Neuronal stem cell (in vitro differentiated cells): Measurements from ENCODE around the gene BEND5.

Source experiments
- DNase-seq: peaks from one replicate; pipeline ENCODE4 v3.0.0-alpha.2; 2013; ENCODE audit warnings: low spot score
- H2AFZ ChIP-seq: one replicate; pipeline ENCODE4 v1.6.1; 2013; ENCODE audit warnings: mild to moderate bottlenecking, low read length, inconsistent platforms
- H2AK5ac ChIP-seq: 2 replicates; pipeline ENCODE4 v1.6.1; 2013; ENCODE audit warnings: low read depth, mild to moderate bottlenecking, inconsistent platforms, low read length, moderate library complexity, mixed read lengths
- H2BK120ac ChIP-seq: 2 replicates; pipeline ENCODE4 v1.6.1; 2013; ENCODE audit warnings: low read depth, mild to moderate bottlenecking, inconsistent platforms, low read length, moderate library complexity, mixed read lengths
- H2BK12ac ChIP-seq: one replicate; pipeline ENCODE4 v1.6.1; 2013; ENCODE audit warnings: low read length, inconsistent platforms
- H2BK15ac ChIP-seq: 2 replicates; pipeline ENCODE4 v1.6.1; 2013; ENCODE audit warnings: mild to moderate bottlenecking, low read length, inconsistent platforms, mixed read lengths
- H2BK5ac ChIP-seq: one replicate; pipeline ENCODE4 v1.6.1; 2013; ENCODE audit warnings: inconsistent platforms, mild to moderate bottlenecking, low read length, moderate library complexity
- H3K14ac ChIP-seq: one replicate; pipeline ENCODE4 v1.6.1; 2013; ENCODE audit warnings: low read length, inconsistent platforms
- H3K18ac ChIP-seq: 2 replicates; pipeline ENCODE4 v1.6.1; 2013; ENCODE audit warnings: low read length, inconsistent platforms
- H3K23ac ChIP-seq: 2 replicates; pipeline ENCODE4 v1.6.1; 2013; ENCODE audit warnings: low read depth, mild to moderate bottlenecking, mixed read lengths, low read length, inconsistent platforms; ENCODE audit not compliant: poor library complexity
- H3K27ac ChIP-seq: replicated peaks from 3 replicates; pipeline ENCODE4 v1.5.1; 2013; ENCODE audit warnings: low read length, inconsistent platforms
- H3K27me3 ChIP-seq, 3 experiments: 2 replicates each; pipeline ENCODE4 v1.6.1; 2013; ENCODE audit warnings: low read length in 3 of 3, mild to moderate bottlenecking in 2 of 3, inconsistent platforms in 1 of 3, low read depth in 1 of 3, mixed read lengths in 1 of 3, moderate library complexity in 1 of 3; ENCODE audit not compliant: control insufficient read depth in 3 of 3, insufficient read depth in 3 of 3
- H3K36me3 ChIP-seq, 2 donors: replicated peaks in 1 of 2; 2 replicates each; pipeline ENCODE4 v1.6.1; 2013; ENCODE audit warnings: low read length in 2 of 2; ENCODE audit not compliant: control insufficient read depth in 2 of 2, insufficient read depth in 2 of 2
- H3K4ac ChIP-seq: 2 replicates; pipeline ENCODE4 v1.6.1; 2013; ENCODE audit warnings: inconsistent platforms, mild to moderate bottlenecking, low read length, moderate library complexity
- H3K4me1 ChIP-seq, 2 donors: 1 replicate in 1 of 2; 2 replicates in 1 of 2; pipeline ENCODE4 v1.6.1; 2013; ENCODE audit warnings: low read length in 2 of 2, low read depth in 1 of 2; ENCODE audit not compliant: control insufficient read depth in 2 of 2, insufficient read depth in 1 of 2
- H3K4me2 ChIP-seq: one replicate; pipeline ENCODE4 v1.6.1; 2013; ENCODE audit warnings: mild to moderate bottlenecking, low read length, inconsistent platforms; ENCODE audit not compliant: insufficient read depth, poor library complexity, severe bottlenecking
- H3K4me3 ChIP-seq, 2 donors: 2 replicates each; pipeline ENCODE4 v1.5.1; 2013; ENCODE audit warnings: low read length in 2 of 2, mild to moderate bottlenecking in 2 of 2, inconsistent platforms in 1 of 2, moderate library complexity in 1 of 2
- H3K79me1 ChIP-seq: one replicate; pipeline ENCODE4 v1.6.1; 2013; ENCODE audit warnings: low read depth, mild to moderate bottlenecking, inconsistent platforms, low read length, moderate library complexity
- H3K9ac ChIP-seq: one replicate; pipeline ENCODE4 v1.6.1; 2013; ENCODE audit warnings: mild to moderate bottlenecking, low read depth, low read length, inconsistent platforms; ENCODE audit not compliant: poor library complexity
- H3K9me3 ChIP-seq, 2 donors: replicated peaks in 1 of 2; 2 replicates each; pipeline versions ENCODE3 to v1.6.1; 2013; ENCODE audit warnings: low read length in 2 of 2, mild to moderate bottlenecking in 2 of 2, inconsistent platforms in 1 of 2, low read depth in 1 of 2, mixed read lengths in 1 of 2, moderate library complexity in 1 of 2; ENCODE audit not compliant: control insufficient read depth in 2 of 2, insufficient read depth in 1 of 2
- H4K8ac ChIP-seq: one replicate; pipeline ENCODE4 v1.6.1; 2013; ENCODE audit warnings: low read depth, mild to moderate bottlenecking, inconsistent platforms, low read length, moderate library complexity
- H4K91ac ChIP-seq: one replicate; pipeline ENCODE4 v1.6.1; 2013; ENCODE audit warnings: low read length, low read depth, mild to moderate bottlenecking, inconsistent platforms; ENCODE audit not compliant: poor library complexity
- WGBS, 2 donors: extraction: QIAGEN DNeasy Blood & Tissue Kit; methylation state at CpG; one replicate each; pipeline ENCODE4 v1.1.7; 2013; ENCODE audit warnings: missing lambda C conversion rate in 2 of 2, mixed read lengths in 1 of 2; ENCODE audit not compliant: insufficient read length in 2 of 2, insufficient replicate concordance in 1 of 2; ENCODE audit errors: extremely low coverage in 2 of 2; 5-methylcytosine and 5-hydroxymethylcytosine counted together

The BEND5 gene

GRCh38 chr1:48728584-48728983 lies 48.1 kb downstream of the BEND5 start:
- no peaks in the 10 kb centered on the region for H3K79me1 ChIP-seq
- H3K4me3 ChIP-seq, result no peak overlapping the region
- no peak overlapping the region for H3K27ac ChIP-seq
- H3K23ac ChIP-seq, result no peak overlapping the region
- H2BK12ac ChIP-seq, result no peak overlapping the region
- H3K9ac ChIP-seq, result no peak overlapping the region
- no peak overlapping the region for H3K14ac ChIP-seq
- no peak overlapping the region for H4K8ac ChIP-seq
- no peak overlapping the region for H3K4ac ChIP-seq
- H3K27me3 ChIP-seq, result no peaks in the 10 kb centered on the region
- no peak overlapping the region for H2BK120ac ChIP-seq
- no peak overlapping the region for H2AFZ ChIP-seq
- DNase-seq, result no peak
- no CpG with 5 or more reads among the region's 2 CpGs for WGBS, 2 donors
- no peak overlapping the region for H3K18ac ChIP-seq
- H3K4me2 ChIP-seq, result no peak overlapping the region
- H3K36me3 ChIP-seq, result peaks cover 16 to 69% of the 10 kb centered on the region in 2 donors
- no peak overlapping the region for H2BK5ac ChIP-seq
- no peaks in the 10 kb centered on the region for H3K4me1 ChIP-seq
- H2AK5ac ChIP-seq, result no peak overlapping the region
- H2BK15ac ChIP-seq, result no peak overlapping the region
- H4K91ac ChIP-seq, result no peak overlapping the region
- H3K9me3 ChIP-seq, result no peaks in the 10 kb centered on the region

GRCh38 chr1:48726557-48727215 lies 50.0 kb downstream of the BEND5 start:
- no peak overlapping the region for H2AFZ ChIP-seq
- no peak overlapping the region for H3K9ac ChIP-seq
- no peak for DNase-seq
- H3K9me3 ChIP-seq, result no peaks in the 10 kb centered on the region
- no peak overlapping the region for H3K27ac ChIP-seq
- H4K91ac ChIP-seq, result no peak overlapping the region
- H3K4me1 ChIP-seq, result no peaks in the 10 kb centered on the region
- no peak overlapping the region for H2BK120ac ChIP-seq
- no peak overlapping the region for H2BK15ac ChIP-seq
- H3K4ac ChIP-seq, result no peak overlapping the region
- no peak overlapping the region for H3K23ac ChIP-seq
- no peak overlapping the region for H3K18ac ChIP-seq
- no peak overlapping the region for H2BK12ac ChIP-seq
- H2AK5ac ChIP-seq, result no peak overlapping the region
- H3K4me2 ChIP-seq, result no peak overlapping the region
- WGBS, 2 donors, result no CpG with 5 or more reads among the region's 4 CpGs
- no peaks in the 10 kb centered on the region for H3K27me3 ChIP-seq
- no peak overlapping the region for H4K8ac ChIP-seq
- no peaks in the 10 kb centered on the region for H3K79me1 ChIP-seq
- no peak overlapping the region for H3K14ac ChIP-seq
- H3K36me3 ChIP-seq, result peaks cover 8 to 50% of the 10 kb centered on the region in 2 donors
- no peak overlapping the region for H2BK5ac ChIP-seq
- no peak overlapping the region for H3K4me3 ChIP-seq

- Histone ChIP-seq H2BK15ac (no peak overlapping the region), H3K4ac (no peak overlapping the region), H3K18ac (no peak overlapping the region), H3K9ac (no peak overlapping the region), H3K4me2 (no peak overlapping the region), H2BK120ac (no peak overlapping the region), H3K4me3 (no peak overlapping the region), H3K27me3 (no peaks in the 10 kb centered on the region), H3K4me1 (no peaks in the 10 kb centered on the region), H2BK12ac (no peak overlapping the region), H3K27ac (no peak overlapping the region), H3K9me3 (no peaks in the 10 kb centered on the region), H4K8ac (no peak overlapping the region), H4K91ac (no peak overlapping the region), H2BK5ac (no peak overlapping the region), H2AK5ac (no peak overlapping the region), H3K23ac (no peak overlapping the region), H3K14ac (no peak overlapping the region), H3K36me3 (peaks cover 6 to 44% of the 10 kb centered on the region in 2 donors), H3K79me1 (no peaks in the 10 kb centered on the region), H2AFZ (no peak overlapping the region)
- WGBS, 2 donors, result no CpG with 5 or more reads among the region's 2 CpGs
- DNase-seq, result no peak
Observed at GRCh38 chr1:48726139-48726538, 50.6 kb downstream of the BEND5 start.

DNA sequence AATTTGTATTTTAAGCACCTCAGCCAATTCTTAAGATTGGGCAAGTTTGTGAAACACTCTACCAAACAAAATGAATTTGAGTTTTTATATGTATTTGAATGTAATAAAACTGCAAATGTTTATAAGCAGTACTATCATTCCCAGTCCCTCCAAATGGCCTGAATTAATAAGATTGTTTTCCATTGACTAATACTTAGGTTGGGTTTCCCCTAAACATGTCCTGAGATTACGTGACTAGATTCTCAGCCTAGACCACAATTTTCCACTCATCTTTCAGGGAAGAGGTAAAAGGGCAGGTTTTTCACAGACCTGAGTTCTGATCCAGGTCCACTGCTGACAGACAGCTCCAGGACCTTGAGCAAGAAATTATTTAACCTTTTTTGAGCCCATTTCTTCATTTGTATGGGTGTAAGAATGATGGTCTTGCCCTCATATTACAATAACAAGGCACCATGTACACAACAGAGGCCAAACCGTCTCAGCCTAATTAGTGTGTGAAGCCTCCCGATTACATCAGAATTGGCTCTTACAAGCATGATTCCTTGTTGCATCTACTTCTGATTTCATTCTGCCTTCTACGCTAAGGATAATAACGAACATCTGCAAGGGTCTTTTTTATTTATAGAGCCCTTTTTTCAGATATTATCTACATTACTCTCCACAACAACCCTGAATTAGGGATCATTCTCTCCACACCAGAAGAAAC lies 51.2 kb downstream of the BEND5 start:
- Histone ChIP-seq H3K27ac (no peak overlapping the region), H3K36me3 (peaks cover 6 to 38% of the 10 kb centered on the region in 2 donors), H3K14ac (no peak overlapping the region), H3K4me1 (no peaks in the 10 kb centered on the region), H3K4ac (no peak overlapping the region), H3K18ac (no peak overlapping the region), H4K91ac (no peak overlapping the region), H2BK12ac (no peak overlapping the region), H3K9me3 (no peaks in the 10 kb centered on the region), H2BK15ac (no peak overlapping the region), H4K8ac (no peak overlapping the region), H3K23ac (no peak overlapping the region), H2BK120ac (no peak overlapping the region), H3K9ac (no peak overlapping the region), H2AK5ac (no peak overlapping the region), H3K4me3 (no peak overlapping the region), H3K4me2 (no peak overlapping the region), H2BK5ac (no peak overlapping the region), H2AFZ (no peak overlapping the region), H3K27me3 (no peaks in the 10 kb centered on the region), H3K79me1 (no peaks in the 10 kb centered on the region)
- DNase-seq, result no peak
- no CpG with 5 or more reads among the region's 5 CpGs for WGBS, 2 donors
